ENCODE measurements around the gene ACTG1. TPM values are rescaled to one million over a fixed set of nuclear protein-coding genes. Genes with fewer than 3 reads are reported as not detected.

ACTG1 gene
- total RNA-seq, 2 experiments from 2014 or later, result 2,707 to 2,894 TPM

GRCh38 chr17:81493198-81494038, 19.2 kb downstream of the ACTG1 start:
- BruUV-seq (replicated peaks), result no TSS peak
- H3K9me2 ChIP-seq (ENCODE audit: insufficient read depth, low read length), result no peaks in the 10 kb centered on the region
- no peak overlapping the region for H2AFZ ChIP-seq (ENCODE audit: low read length)
- H3K27ac ChIP-seq (ENCODE audit: low read depth, low read length, poor library complexity, severe bottlenecking), result no peak overlapping the region
- TF ChIP-seq EZH2phosphoT487 (IDR thresholded peaks at IDR 0.05; ENCODE audit: borderline replicate concordance, low read depth, low read length) (no peak), CTCF (conservative IDR thresholded peaks at IDR 0.05; ENCODE audit: low read length) (no peak)
- H4K20me1 ChIP-seq (ENCODE audit: insufficient read depth, low read length), result no peaks in the 10 kb centered on the region
- no peak overlapping the region for H3K4me2 ChIP-seq (ENCODE audit: low read length)
- CTCF ChIA-PET (ENCODE audit: unreplicated experiment), result no interaction called here
- peaks cover 27% of the 10 kb centered on the region for H3K4me1 ChIP-seq (ENCODE audit: insufficient read depth, low read length, poor library complexity, severe bottlenecking)
- no peaks in the 10 kb centered on the region for H3K79me2 ChIP-seq (ENCODE audit: insufficient read depth, low read depth, low read length)
- H3K36me3 ChIP-seq (ENCODE audit: insufficient read depth, low read length), result no peaks in the 10 kb centered on the region
- intact Hi-C loops (cut with micrococcal nuclease; ENCODE audit: unreplicated experiment), result no loop called here
- H3K9me3 ChIP-seq (ENCODE audit: low read length), result no peaks in the 10 kb centered on the region
- no peak for DNase-seq (ENCODE audit: low spot score)
- H3K4me3 ChIP-seq (ENCODE audit: low read depth, low read length, poor library complexity, severe bottlenecking), result no peak overlapping the region
- POLR2A ChIA-PET, result no interaction called here

GRCh38 chr17:81492706-81493105, 19.9 kb downstream of the ACTG1 start:
- no TSS peak for BruUV-seq (replicated peaks)
- intact Hi-C loops (cut with micrococcal nuclease; ENCODE audit: unreplicated experiment), result no loop called here
- H3K9me2 ChIP-seq (ENCODE audit: insufficient read depth, low read length), result no peaks in the 10 kb centered on the region
- no peaks in the 10 kb centered on the region for H3K9me3 ChIP-seq (ENCODE audit: low read length)
- no peak overlapping the region for H3K27ac ChIP-seq (ENCODE audit: low read depth, low read length, poor library complexity, severe bottlenecking)
- ChIA-PET POLR2A (interaction anchor here (1.5 kb wide), 1 partner anchor 26 kb away, joined by 4 read pairs; no protein-coding TSS in a partner anchor), CTCF (ENCODE audit: unreplicated experiment) (interaction anchor here (0.7 kb wide), 1 partner anchor 72 kb away, joined by 5 read pairs; no protein-coding TSS in a partner anchor)
- TF ChIP-seq CTCF (conservative IDR thresholded peaks at IDR 0.05; ENCODE audit: low read length) (no peak), EZH2phosphoT487 (IDR thresholded peaks at IDR 0.05; ENCODE audit: borderline replicate concordance, low read depth, low read length) (no peak)
- no peaks in the 10 kb centered on the region for H3K36me3 ChIP-seq (ENCODE audit: insufficient read depth, low read length)
- no peak for DNase-seq (ENCODE audit: low spot score)
- no peaks in the 10 kb centered on the region for H3K79me2 ChIP-seq (ENCODE audit: insufficient read depth, low read depth, low read length)
- no peak overlapping the region for H2AFZ ChIP-seq (ENCODE audit: low read length)
- peaks cover 32% of the 10 kb centered on the region for H3K4me1 ChIP-seq (ENCODE audit: insufficient read depth, low read length, poor library complexity, severe bottlenecking)
- H3K4me2 ChIP-seq (ENCODE audit: low read length), result no peak overlapping the region
- H4K20me1 ChIP-seq (ENCODE audit: insufficient read depth, low read length), result no peaks in the 10 kb centered on the region
- H3K4me3 ChIP-seq (ENCODE audit: low read depth, low read length, poor library complexity, severe bottlenecking), result no peak overlapping the region

- H3K79me2 ChIP-seq (ENCODE audit: insufficient read depth, low read depth, low read length), result no peaks in the 10 kb centered on the region
- DNase-seq (ENCODE audit: low spot score), result no peak
- H3K9me2 ChIP-seq (ENCODE audit: insufficient read depth, low read length), result no peaks in the 10 kb centered on the region
- no peaks in the 10 kb centered on the region for H4K20me1 ChIP-seq (ENCODE audit: insufficient read depth, low read length)
- intact Hi-C loops (cut with micrococcal nuclease; ENCODE audit: unreplicated experiment), result no loop called here
- POLR2A ChIA-PET, result interaction anchor here (1.5 kb wide), 1 partner anchor 26 kb away, joined by 4 read pairs; no protein-coding TSS in a partner anchor
- no peak overlapping the region for H2AFZ ChIP-seq (ENCODE audit: low read length)
- no peak overlapping the region for H3K27ac ChIP-seq (ENCODE audit: low read depth, low read length, poor library complexity, severe bottlenecking)
- no TSS peak for BruUV-seq (replicated peaks)
- H3K4me2 ChIP-seq (ENCODE audit: low read length), result no peak overlapping the region
- no peaks in the 10 kb centered on the region for H3K9me3 ChIP-seq (ENCODE audit: low read length)
- H3K4me1 ChIP-seq (ENCODE audit: insufficient read depth, low read length, poor library complexity, severe bottlenecking), result peaks cover 37% of the 10 kb centered on the region
- H3K4me3 ChIP-seq (ENCODE audit: low read depth, low read length, poor library complexity, severe bottlenecking), result no peak overlapping the region
- CTCF ChIA-PET (ENCODE audit: unreplicated experiment), result interaction anchor here (0.7 kb wide), 1 partner anchor 72 kb away, joined by 5 read pairs; no protein-coding TSS in a partner anchor
- no peaks in the 10 kb centered on the region for H3K36me3 ChIP-seq (ENCODE audit: insufficient read depth, low read length)
- TF ChIP-seq CTCF (conservative IDR thresholded peaks at IDR 0.05; ENCODE audit: low read length) (no peak), EZH2phosphoT487 (IDR thresholded peaks at IDR 0.05; ENCODE audit: borderline replicate concordance, low read depth, low read length) (no peak)
Measured at GRCh38 chr17:81492202-81492601, 20.4 kb downstream of the ACTG1 start.
